Measurements from ENCODE around the gene PRR35.
A peak's percentile ranks its signal among the peaks of the same experiment; 100 is the strongest.

PRR35 gene

DNA sequence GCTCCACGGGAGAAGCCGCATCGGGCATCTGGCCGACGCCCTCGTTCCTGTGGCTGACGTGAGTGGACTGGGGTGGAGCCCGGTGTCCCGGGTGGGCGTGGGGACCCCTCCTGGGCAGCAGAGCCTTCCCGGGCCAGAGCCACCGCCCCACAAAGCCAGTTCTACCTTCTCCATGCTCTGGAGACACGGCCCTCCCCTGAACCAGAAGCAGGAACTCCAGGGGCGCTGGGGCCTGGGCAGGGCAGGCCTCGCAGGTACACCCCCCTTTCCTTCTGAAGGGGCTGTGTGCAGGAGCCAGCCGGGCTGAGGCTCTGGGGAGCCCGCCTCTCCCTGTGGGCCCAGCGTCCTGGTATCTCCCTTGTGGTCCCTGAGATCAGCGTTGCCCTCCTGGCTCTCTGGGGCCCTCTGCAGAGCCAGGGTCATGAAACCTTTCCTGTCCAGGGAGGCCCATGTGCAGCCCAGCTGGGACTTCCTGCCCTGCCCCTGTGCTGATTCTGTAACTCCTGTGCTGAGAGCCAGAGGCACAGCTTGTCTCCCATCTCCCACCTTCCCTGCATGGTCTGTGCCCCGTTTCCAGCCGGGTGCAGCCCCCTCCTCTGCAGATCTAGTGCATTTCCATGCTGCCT, 16.1 kb downstream of the PRR35 start:
- Mint-ChIP-seq H3K27me3 (no peaks in the 10 kb centered on the region), H3K27ac (no peak overlapping the region), H3K4me3 (no peak overlapping the region), H3K9me3 (no peaks in the 10 kb centered on the region), H3K36me3 (ENCODE audit: low read depth) (no peaks in the 10 kb centered on the region), H3K4me1 (ENCODE audit: low read depth) (peaks cover 4% of the 10 kb centered on the region)

DNA sequence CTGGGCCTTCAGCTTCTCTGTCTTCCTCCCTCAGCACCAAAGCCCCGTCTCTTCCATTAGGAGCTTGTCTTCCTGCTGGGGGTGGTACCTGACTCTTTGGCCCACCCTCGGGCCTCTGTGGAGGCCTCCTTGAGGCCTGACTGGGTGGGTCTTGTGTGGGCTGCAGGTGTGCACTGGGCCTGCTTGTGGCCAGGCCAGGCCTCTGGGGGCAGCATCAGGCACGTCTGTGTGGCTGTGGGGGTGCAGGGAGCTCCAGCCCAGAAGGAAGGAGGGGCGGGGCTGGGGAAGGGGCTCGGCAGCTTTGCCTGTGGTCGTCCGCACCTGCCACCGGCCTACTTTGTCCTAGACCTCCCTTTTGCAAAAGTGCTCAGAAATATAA, 16.6 kb downstream of the PRR35 start:
- Mint-ChIP-seq H3K27me3 (no peaks in the 10 kb centered on the region), H3K4me3 (no peak overlapping the region), H3K36me3 (ENCODE audit: low read depth) (no peaks in the 10 kb centered on the region), H3K9me3 (no peaks in the 10 kb centered on the region), H3K27ac (no peak overlapping the region), H3K4me1 (ENCODE audit: low read depth) (no peaks in the 10 kb centered on the region)

GRCh38 chr16:577796-578195, 17.6 kb downstream of the PRR35 start:
- H3K27ac Mint-ChIP-seq: no peak overlapping the region
- H3K36me3 Mint-ChIP-seq (ENCODE audit: low read depth): no peaks in the 10 kb centered on the region
- H3K4me1 Mint-ChIP-seq (ENCODE audit: low read depth): no peaks in the 10 kb centered on the region
- H3K4me3 Mint-ChIP-seq: no peak overlapping the region
- H3K27me3 Mint-ChIP-seq: no peaks in the 10 kb centered on the region
- H3K9me3 Mint-ChIP-seq: no peaks in the 10 kb centered on the region

GRCh38 chr16:578232-578869, 18.2 kb downstream of the PRR35 start:
- H3K36me3 Mint-ChIP-seq (ENCODE audit: low read depth): no peaks in the 10 kb centered on the region
- H3K27ac Mint-ChIP-seq: no peak overlapping the region
- no peaks in the 10 kb centered on the region for H3K9me3 Mint-ChIP-seq
- no peaks in the 10 kb centered on the region for H3K27me3 Mint-ChIP-seq
- H3K4me3 Mint-ChIP-seq: no peak overlapping the region
- no peaks in the 10 kb centered on the region for H3K4me1 Mint-ChIP-seq (ENCODE audit: low read depth)

DNA sequence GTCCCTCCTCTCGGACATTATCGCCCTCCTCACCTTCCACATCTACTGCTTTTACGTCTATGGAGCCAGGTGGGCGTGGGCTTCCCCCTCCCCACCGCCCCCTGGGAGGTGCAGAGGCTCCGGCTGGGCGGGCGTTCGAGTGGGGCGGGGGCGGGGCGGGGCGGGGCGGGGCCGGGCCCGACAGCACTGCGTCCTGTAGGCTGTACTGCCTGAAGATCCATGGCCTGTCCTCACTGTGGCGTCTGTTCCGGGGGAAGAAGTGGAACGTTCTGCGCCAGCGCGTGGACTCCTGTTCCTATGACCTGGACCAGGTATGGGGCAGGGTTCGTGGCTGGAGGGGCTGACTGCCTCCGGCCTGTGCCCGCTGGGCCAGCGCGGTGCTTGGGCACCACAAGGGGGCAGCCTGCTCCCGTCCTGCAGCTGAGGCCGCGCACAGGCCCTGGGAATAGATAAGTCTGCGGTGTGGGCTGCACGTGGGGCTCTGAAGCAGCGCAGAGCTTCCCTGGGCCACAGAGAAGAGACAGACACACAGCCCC, 18.7 kb downstream of the PRR35 start:
- H3K9me3 Mint-ChIP-seq: no peaks in the 10 kb centered on the region

DNA sequence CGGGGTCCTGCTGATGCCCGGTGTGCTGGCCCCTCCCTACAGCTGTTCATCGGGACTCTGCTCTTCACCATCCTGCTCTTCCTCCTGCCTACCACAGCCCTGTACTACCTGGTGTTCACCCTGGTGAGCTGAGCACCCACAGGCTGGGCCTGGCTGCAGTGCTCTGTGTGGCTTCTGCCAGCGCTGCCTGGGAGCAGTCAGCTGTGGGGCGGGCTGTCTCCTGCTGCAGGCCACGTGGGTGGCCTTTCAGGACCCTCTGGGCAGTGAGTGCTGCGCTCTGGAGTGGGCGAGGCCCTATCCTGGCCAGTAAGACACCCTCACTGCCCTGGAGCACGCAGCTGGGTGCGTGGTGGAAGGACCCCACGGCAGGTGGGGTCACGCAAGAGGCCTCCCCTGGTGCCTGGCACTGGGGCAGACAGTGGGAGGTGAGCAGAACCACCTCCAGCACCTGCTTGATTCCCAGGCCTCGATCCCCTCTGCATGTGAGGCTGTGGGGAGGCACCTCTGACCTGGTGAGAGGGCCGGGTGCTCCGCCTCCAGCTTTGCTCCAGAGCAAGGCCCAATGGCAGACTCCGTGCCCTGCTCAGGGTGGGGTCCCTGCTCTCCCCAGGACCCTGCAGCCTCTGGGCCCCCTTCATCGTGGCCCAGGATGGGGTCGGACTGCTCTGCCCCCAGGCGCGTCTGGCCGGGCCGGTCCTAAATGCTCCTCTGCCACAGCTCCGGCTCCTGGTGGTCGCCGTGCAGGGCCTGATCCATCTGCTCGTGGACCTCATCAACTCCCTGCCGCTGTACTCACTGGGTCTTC, 20.1 kb downstream of the PRR35 start:
- H3K27me3 Mint-ChIP-seq: no peaks in the 10 kb centered on the region
- H3K27ac Mint-ChIP-seq: no peak overlapping the region
- H3K4me3 Mint-ChIP-seq: no peak overlapping the region
- no peaks in the 10 kb centered on the region for H3K4me1 Mint-ChIP-seq (ENCODE audit: low read depth)
- H3K9me3 Mint-ChIP-seq: no peaks in the 10 kb centered on the region
- H3K36me3 Mint-ChIP-seq (ENCODE audit: low read depth): no peaks in the 10 kb centered on the region

More for the DNA sequence above, 18.7 kb downstream of the PRR35 start:
- Mint-ChIP-seq H3K27ac (no peak overlapping the region), H3K36me3 (ENCODE audit: low read depth) (no peaks in the 10 kb centered on the region), H3K4me3 (no peak overlapping the region), H3K27me3 (no peaks in the 10 kb centered on the region), H3K4me1 (ENCODE audit: low read depth) (no peaks in the 10 kb centered on the region)

DNA sequence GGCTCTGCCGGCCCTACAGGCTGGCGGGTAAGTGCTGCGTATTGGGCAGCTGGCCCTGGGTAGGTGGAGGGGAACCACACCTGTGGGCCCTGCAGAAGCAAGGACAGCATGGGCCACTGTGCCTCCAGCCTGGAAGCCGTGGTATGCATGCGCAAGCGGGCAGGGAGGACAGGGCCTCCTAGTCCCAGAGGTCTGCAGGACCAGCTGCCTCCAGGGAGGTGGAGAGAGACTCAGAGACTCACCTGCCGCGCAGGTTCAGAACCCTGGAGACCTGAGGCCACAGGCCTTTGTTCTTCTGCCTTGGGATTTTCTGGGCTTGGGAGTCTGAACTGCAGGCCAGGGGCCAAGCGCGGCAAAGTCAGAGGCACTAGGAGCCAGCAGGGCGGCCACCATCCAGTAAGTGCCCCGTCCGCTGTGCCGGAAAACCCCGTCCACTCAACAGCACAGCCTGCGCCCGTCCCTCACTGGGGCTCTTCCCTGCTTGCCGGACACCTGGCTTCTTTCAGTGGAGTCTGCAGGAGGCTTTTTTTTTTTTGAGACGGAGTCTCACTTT, 20.8 kb downstream of the PRR35 start:
- Mint-ChIP-seq H3K9me3 (no peaks in the 10 kb centered on the region), H3K27ac (no peak overlapping the region), H3K36me3 (ENCODE audit: low read depth) (no peaks in the 10 kb centered on the region), H3K27me3 (no peaks in the 10 kb centered on the region), H3K4me3 (no peak overlapping the region), H3K4me1 (ENCODE audit: low read depth) (no peaks in the 10 kb centered on the region)

DNA sequence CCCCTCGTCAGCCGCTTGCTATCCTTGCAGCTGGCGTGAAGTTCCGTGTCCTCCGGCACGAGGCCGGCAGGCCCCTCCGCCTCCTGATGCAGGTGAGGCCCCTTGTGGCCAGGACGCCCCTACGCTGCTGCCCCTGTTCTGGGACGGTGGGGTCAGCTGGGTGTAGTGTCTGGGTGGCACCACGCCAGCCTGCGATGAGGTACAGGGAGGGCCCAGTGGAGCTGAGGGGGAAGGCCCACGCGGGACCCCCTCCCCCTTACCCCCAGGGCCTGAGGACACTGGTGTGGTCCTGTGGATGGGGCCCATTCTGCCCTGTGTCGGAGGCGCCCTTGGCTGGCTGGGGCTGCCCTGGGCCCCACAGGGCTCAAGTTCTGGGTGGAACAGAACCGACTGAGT, 22.0 kb downstream of the PRR35 start:
- Mint-ChIP-seq H3K9me3 (no peaks in the 10 kb centered on the region), H3K4me1 (ENCODE audit: low read depth) (no peaks in the 10 kb centered on the region), H3K27ac (no peak overlapping the region), H3K27me3 (no peaks in the 10 kb centered on the region), H3K36me3 (ENCODE audit: low read depth) (no peaks in the 10 kb centered on the region), H3K4me3 (no peak overlapping the region)

DNA sequence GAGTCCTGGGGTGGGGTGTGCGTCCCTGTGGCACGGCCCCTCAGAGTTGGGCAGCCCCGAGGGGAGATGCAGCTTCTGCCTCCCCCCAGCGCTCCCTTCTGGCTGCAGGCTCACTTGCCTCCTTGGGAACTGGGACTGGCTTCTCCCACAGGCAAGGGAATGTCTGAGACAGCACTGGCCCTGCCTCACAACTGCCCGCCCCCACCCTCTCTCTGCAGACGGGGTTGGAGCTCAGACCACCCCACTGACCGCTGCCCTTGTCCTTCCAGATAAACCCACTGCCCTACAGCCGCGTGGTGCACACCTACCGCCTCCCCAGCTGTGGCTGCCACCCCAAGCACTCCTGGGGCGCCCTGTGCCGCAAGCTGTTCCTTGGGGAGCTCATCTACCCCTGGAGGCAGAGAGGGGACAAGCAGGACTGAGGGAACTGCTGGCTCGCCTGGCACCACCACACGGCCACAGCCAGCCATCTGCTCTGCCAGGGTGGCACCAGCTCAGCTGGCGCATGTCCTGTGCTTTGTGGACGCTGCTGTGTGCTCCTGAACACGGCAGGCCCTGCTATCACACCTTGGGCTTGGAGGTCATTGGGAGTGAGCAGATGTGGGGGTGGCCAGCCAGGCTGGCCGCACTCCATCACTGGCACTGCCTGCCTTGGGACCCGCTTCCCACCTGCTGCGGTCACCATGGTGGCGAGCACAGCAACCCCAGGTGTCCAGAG, 22.6 kb downstream of the PRR35 start:
- no peak overlapping the region for H3K4me3 Mint-ChIP-seq
- no peaks in the 10 kb centered on the region for H3K27me3 Mint-ChIP-seq

DNA sequence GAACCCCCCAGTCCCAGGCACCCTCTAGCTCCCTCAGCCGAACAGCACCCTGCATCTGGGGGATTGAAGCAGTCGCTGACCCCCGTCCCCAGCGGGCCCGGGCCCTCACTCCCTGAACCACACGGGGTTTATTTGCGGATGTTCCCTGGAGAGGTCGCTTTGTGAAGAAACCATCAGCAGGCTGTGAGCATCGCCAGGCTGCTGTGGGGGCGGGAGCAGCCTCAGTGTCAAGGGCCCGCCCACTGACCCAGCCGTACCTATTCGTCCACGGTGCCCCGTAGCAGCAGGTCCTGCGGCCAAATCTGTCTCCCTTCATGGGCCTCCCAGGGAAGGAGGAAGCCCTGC, 23.2 kb downstream of the PRR35 start:
- H3K4me3 Mint-ChIP-seq: no peak overlapping the region
- H3K27me3 Mint-ChIP-seq: no peaks in the 10 kb centered on the region
- no peak overlapping the region for H3K27ac Mint-ChIP-seq
- peaks cover 6% of the 10 kb centered on the region for H3K36me3 Mint-ChIP-seq (ENCODE audit: low read depth)
- H3K9me3 Mint-ChIP-seq: no peaks in the 10 kb centered on the region
- H3K4me1 Mint-ChIP-seq (ENCODE audit: low read depth): peaks cover 4% of the 10 kb centered on the region

More for the DNA sequence above, 22.6 kb downstream of the PRR35 start:
- H3K9me3 Mint-ChIP-seq: no peaks in the 10 kb centered on the region
- H3K4me1 Mint-ChIP-seq (ENCODE audit: low read depth): peaks cover 4% of the 10 kb centered on the region
- no peak overlapping the region for H3K27ac Mint-ChIP-seq
- H3K36me3 Mint-ChIP-seq (ENCODE audit: low read depth): peaks cover 3% of the 10 kb centered on the region

DNA sequence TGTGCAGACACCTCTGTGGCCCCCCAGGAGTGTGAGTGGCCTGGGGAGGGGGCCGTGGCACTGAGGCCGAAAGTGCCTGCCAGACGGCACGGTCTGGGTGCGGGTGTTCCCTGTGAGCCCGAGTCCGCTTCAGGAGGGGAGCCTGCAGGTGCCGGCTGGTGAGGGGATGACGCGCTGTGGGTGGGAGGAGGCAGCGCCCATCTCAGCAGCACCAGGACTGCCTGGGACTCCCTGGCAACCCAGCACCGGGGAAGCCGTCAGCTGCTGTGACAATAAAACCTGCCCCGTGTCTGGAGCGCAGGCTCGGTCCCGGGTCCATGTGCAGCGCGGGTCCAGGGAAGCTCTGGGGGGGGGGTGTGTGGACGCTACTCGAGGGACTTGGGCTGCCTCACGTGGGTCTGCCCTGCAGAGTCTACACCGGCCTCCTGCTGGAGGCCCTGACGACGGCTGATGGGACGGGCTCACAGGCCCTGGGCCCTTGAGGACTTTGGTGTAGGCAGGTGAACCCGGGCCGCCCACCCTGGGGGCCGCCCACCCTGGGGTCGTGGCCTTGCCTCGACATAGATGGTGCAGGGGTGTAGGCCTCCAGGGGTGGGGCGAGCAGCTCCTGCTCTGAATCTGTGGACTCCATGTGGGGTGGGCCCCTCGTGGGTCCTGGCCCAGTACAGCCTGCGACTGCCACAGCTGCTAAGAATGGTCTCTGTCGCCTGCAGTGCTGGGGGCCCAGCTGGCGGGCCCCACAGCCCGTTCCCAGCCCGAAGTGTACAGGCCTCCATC, 23.8 kb downstream of the PRR35 start:
- Mint-ChIP-seq H3K4me1 (ENCODE audit: low read depth) (peaks cover 4% of the 10 kb centered on the region), H3K36me3 (ENCODE audit: low read depth) (peaks cover 7% of the 10 kb centered on the region)

GRCh38 chr16:585351-585750, 25.2 kb downstream of the PRR35 start:
- no peaks in the 10 kb centered on the region for H3K27me3 Mint-ChIP-seq
- peaks cover 7% of the 10 kb centered on the region for H3K36me3 Mint-ChIP-seq (ENCODE audit: low read depth)
- no peak overlapping the region for H3K27ac Mint-ChIP-seq
- no peak overlapping the region for H3K4me3 Mint-ChIP-seq
- H3K4me1 Mint-ChIP-seq (ENCODE audit: low read depth): peaks cover 4% of the 10 kb centered on the region
- no peaks in the 10 kb centered on the region for H3K9me3 Mint-ChIP-seq

More for the DNA sequence above, 23.8 kb downstream of the PRR35 start:
- H3K9me3 Mint-ChIP-seq: no peaks in the 10 kb centered on the region
- H3K4me3 Mint-ChIP-seq: no peak overlapping the region
- H3K27ac Mint-ChIP-seq: no peak overlapping the region
- H3K27me3 Mint-ChIP-seq: no peaks in the 10 kb centered on the region

- Mint-ChIP-seq H3K27ac (peak overlapping the region; percentile 26), H3K4me1 (ENCODE audit: low read depth) (peaks cover 11% of the 10 kb centered on the region), H3K36me3 (ENCODE audit: low read depth) (peaks cover 7% of the 10 kb centered on the region), H3K4me3 (no peak overlapping the region), H3K27me3 (no peaks in the 10 kb centered on the region), H3K9me3 (no peaks in the 10 kb centered on the region)
Observed at GRCh38 chr16:586047-586644, 26.0 kb downstream of the PRR35 start.
